Activated CD4-positive, alpha-beta T cell treated with anti-CD3 and anti-CD28 coated beads, Interleukin-2, amount 50 U/mL, for 16 hours (primary cell): ENCODE measurements around the gene UPK3A.

ENCODE experiments used
- DNase-seq: peaks from one replicate; pipeline ENCODE4 v3.0.0-alpha.2; 2020

The UPK3A gene

GRCh38 chr22:45332001-45332400 is 47.3 kb downstream of the UPK3A start:
- no peak for DNase-seq

DNA sequence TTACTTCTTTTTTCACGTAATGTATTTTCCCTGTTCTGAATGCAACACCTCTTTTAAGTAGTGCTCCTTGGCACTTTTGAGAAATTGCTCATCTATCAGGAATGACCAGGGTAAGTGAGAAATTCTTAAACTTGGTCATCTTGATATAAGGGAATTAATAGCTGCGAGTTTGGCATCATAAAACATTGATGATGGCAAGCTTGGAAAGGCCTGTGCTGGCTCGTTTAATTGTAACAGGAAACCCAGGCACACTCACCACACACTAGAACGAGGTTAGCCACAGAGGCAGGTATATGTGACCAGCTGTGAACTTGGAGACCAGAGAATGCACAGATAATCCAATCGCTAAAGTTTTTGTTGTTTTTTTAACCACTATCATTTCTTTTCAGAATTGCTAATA is 49.3 kb downstream of the UPK3A start:
- no peak for DNase-seq

DNA sequence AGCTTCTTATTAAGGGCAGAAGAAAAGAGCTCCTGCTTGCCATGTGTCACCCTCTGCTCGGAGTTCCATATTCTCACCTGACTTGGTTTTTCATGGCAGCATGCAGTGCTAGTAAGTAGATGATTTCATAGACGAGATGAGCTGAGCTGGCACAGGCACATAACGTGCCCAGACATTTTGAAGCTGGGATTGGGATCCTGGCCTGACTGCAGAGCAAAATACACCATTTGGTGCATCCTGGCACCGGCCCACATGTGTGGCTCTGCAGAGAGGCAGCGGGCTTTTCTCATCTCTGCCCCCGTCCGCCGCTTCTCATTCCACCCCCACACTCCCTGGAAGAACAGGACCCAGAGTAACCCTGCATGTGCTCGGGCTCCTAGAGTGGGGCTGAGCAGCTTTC is 49.8 kb downstream of the UPK3A start:
- DNase-seq: no peak

DNA sequence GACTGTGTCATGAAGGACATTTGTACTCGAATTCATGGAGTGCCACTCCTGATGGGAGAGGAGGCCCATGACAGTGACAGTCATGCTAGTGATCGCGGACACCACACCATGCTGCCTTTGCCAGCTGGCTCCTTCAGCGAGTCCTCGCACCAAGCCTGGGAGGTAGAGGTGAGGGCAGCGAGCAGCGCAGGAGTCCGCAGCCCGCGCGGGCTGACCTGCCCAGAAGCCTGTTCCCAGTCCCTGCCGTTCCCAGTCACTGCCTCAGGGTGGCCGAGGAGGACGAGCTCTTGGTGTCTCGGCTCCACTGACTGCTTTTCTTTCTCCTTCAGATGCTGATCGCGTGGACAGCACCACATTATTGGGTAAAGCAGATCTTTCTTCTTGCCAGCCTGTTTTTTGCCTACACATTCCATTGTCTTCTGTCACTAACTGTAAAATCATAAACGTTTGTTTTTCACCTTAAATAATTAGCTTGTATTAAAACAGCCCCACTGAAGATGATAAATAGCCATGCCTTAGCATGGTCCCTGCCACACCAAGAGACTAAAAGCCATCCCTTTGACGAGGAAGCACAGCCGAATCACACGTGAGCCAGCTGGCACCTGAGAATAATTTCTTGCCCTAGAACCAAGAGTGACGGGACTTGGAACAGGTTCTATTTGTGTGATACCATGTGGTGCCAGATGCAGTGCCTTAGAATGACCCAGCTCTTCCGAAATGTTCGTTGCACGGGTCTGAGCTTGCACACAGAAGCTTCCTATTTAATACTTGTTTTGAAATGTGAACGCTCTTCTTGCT is 50.5 kb downstream of the UPK3A start:
- no peak for DNase-seq

DNA sequence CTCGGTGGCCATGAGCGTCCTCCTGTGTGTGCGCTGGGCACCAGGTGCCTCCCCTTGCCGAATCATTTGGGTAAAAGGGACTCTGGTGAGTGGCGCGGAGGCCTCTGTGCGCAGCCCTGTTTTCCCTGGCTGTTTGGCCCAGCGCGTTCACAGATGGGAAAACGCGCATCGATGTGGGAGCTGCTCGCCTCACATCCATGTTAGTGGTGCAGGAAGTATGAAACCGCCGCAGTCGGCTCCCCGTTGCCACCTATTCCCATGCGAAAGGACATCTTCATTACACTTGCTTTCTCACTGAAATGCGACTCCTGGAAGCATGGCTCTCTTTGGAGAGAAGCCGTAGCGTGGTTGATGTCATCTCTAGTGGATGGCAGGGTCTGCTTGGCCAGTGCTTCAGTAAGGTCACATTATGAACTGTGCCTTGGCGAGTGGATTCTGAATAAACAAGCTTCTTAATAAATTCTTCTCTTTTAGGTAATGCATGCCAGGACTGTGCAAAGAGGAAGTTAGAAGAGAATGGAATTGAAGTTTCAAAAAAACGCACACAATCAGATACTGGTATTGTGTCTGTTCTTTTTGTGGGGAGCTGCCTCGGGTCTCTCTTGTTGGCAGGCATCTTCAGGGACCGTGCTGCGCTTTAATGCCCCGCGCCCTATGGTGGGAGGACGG is 51.2 kb downstream of the UPK3A start:
- DNase-seq: no peak

DNA sequence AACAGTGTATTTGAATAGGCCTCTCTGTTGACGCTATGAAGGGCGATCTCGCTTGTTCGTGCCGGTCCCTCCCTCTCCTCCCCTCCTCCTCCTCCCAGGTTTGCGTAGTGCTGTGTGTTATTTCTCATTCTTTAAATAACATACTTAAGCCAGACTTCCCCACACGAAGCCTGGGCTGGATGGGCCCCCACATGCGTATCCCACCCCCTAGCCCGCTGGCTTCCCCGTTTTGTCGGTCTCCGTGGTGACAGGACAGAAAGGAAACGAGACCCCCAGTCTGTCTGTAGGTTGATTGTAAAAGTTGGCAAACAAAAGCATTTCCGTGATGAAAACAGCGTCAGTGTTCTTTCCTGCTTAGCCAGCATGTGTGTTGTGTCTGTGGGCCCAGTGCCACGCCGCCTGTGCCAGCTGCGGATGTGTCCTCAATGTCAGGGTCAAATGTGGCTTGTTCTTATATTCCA is 52.3 kb downstream of the UPK3A start:
- no peak for DNase-seq

- no peak for DNase-seq
These were observed 52.8 kb downstream of the UPK3A start for GRCh38 chr22:45337536-45337935.

DNA sequence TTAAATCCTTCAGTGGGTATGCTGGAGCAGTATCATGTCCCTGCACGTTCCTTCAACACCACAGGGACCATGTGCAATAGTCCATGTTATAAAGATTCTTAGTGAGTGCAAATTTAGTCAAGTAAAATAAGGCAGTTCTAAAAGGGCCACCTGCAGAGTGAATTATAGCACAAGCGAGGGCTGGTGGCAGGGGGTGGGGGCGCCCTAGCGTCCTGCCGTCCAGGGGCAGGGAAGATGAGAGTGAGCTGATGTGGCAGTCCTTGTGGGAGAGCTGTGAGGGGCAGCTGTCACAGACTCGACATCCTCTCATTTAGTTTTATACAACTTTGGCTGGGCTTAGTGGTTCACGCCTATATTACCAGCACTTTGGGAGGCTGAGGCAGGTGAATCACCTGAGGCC is 54.0 kb downstream of the UPK3A start:
- DNase-seq: no peak

- no peak for DNase-seq
These were observed 55.6 kb downstream of the UPK3A start for GRCh38 chr22:45340323-45340722.

DNA sequence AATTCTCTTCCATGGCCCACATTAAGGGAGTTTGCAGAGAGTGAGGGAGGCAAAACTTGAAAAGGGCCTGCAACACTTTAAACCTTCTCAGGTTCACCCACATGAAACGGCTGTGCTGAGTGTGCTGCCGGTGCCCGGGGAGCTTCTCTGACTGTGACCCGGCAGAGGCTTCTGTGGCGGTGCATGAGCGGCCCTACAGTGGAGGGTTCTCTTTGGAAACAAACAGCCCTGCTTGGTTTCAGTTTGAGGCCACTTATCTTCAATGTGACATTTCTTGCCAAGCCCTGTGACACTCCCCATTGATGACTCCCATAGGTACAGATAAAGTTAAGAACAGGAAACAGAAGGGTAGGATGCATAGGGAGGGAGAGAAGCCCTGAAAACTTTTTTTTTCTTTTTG is 56.7 kb downstream of the UPK3A start:
- peak; percentile 39 for DNase-seq

GRCh38 chr22:45343143-45343542 is 58.4 kb downstream of the UPK3A start:
- DNase-seq: no peak

DNA sequence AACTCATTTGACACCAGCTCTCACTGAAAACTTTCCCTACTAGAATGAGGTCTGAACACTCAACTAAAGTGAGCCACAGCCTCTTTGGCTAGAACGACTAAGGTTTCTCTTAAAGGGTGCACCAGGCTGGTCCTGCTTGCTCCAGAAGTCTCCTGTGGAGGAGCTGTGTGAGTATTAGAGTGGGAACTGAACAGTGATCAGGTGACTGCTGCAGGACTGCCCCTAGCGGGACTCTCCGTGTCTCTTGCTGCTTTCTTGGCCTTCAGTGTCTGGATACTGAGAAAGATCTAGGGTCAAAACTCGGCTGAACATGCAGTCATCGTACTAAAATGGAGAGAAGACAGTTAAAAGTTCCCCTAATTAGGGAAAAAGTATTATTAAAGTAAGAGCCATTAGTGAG is 59.6 kb downstream of the UPK3A start:
- no peak for DNase-seq
